Ovary (tissue), 10 donors: ENCODE results near the gene CIAPIN1. TPM values are rescaled to one million over a fixed set of nuclear protein-coding genes. Genes with fewer than 3 reads are reported as not detected.

Experiments
- DNase-seq, 5 donors: peaks; one replicate each; pipeline ENCODE4 v3.0.0-alpha.2; 2019 to 2020
- H3K27ac ChIP-seq, 2 donors: fragments of 200-600 bp; one replicate each; pipeline versions ENCODE4 v1.5.1 to v1.8.0; 2019 to 2022
- H3K27me3 ChIP-seq: fragments of 200-600 bp; one replicate; pipeline ENCODE4 v1.8.0; 2022
- H3K36me3 ChIP-seq: fragments of 200-600 bp; sonication (generic); one replicate; pipeline ENCODE4 v1.5.1; 2019
- H3K4me1 ChIP-seq: one replicate; pipeline ENCODE4 v1.8.1; 2013; ENCODE audit warnings: mild to moderate bottlenecking, moderate library complexity; ENCODE audit not compliant: insufficient read depth
- H3K4me3 ChIP-seq: fragments of 200-600 bp; sonication (generic); one replicate; pipeline ENCODE4 v1.5.1; 2017
- H3K9me3 ChIP-seq, 2 donors: fragments of 200-600 bp in 1 of 2; sonication (generic) in 1 of 2; one replicate each; pipeline versions ENCODE4 v1.5.1 to v1.8.1; 2013 to 2019; ENCODE audit warnings: mild to moderate bottlenecking in 1 of 2, moderate library complexity in 1 of 2
- EP300 ChIP-seq: sonication (generic); formaldehyde crosslinking; IDR thresholded peaks from one replicate; pipeline ENCODE4 v1.6.1; 2017; ENCODE audit warnings: antibody characterized with exemption
- POLR2A ChIP-seq: fragments of 450-650 bp; IDR thresholded peaks from one replicate; pipeline ENCODE4 v1.6.1; 2017; ENCODE audit warnings: antibody characterized with exemption, mild to moderate bottlenecking, moderate library complexity
- WGBS, 3 donors: extraction: QIAGEN DNeasy Blood & Tissue Kit in 1 of 3; methylation state at CpG; one replicate each; pipeline versions ENCODE4 v1.1.5 to v1.1.7; 2013 to 2017; 5-methylcytosine and 5-hydroxymethylcytosine counted together
- intact Hi-C, 4 donors: fragments of 100-400 bp; cut with DNase I; formaldehyde crosslinking; loops; one replicate each; pipeline versions ENCODE4 v1.11.0 to v1.15.1; 2022 to 2023
- long read RNA-seq, 3 donors: library from polyadenylated mRNA in 2 of 3; unstranded in 2 of 3; transcript quantifications; one replicate each; pipeline ENCODE4 v2.0.0 and lab custom pipeline, GENCODE V29; 2021 to 2026
- polyA plus RNA-seq, 2 donors: library from polyadenylated mRNA; stranded (reverse); fragments of 200-250 nt in 1 of 2; fragments of 350-450 nt in 1 of 2; fragmentation: Illumina TruSeq in 1 of 2; extraction: RNeasy Lipid Tissue Mini Kit (QIAGEN cat#74804) in 1 of 2; gene quantifications; one replicate each; pipeline ENCODE4 v1.2.3, GENCODE V29; 2013 to 2014
- total RNA-seq, 7 donors: library from RNA; depleted of rRNA in 2 of 7; stranded (reverse); fragments of >200 nt in 2 of 7; fragmentation: NEBNext Ultra II Directional in 3 of 7; extraction: Animal tissue kit (Norgen Biotek cat#: 25700) in 3 of 7; gene quantifications; one replicate each; pipeline versions ENCODE4 v1.1.0 to v1.2.4, GENCODE V29; 2016 to 2023
- TF ChIP-seq, protein P1 (sequence below), 3 donors: fragments of 450-650 bp in 2 of 3; fragments of 200-600 bp in 1 of 3; IDR thresholded peaks; one replicate each; pipeline versions ENCODE4 v1.5.1 to v1.8.0; 2016 to 2022; ENCODE audit warnings: antibody characterized with exemption in 3 of 3, mild to moderate bottlenecking in 1 of 3
- donor health status: DM: no; HTN: no; CAD: no; lungs with moderate emphysema.
- donor health status: DM: no; HTN: no; CAD: no.
- donor health status: Bipolar disorder and iron deficiency.
- donor health status: DM: yes; HTN: yes; CAD: no.
- donor health status: DM: no; HTN: no; CAD: no.
- donor health status: DM: yes; HTN: yes; CAD: no.

The CIAPIN1 gene
- 10 to 100 TPM in 6 of 7 donors, 1 to 10 TPM in 1; 9.2 to 33.5 (median 20.8) TPM for total RNA-seq
- 10 to 100 TPM; 16.0 to 32.8 TPM for polyA plus RNA-seq
- long read RNA-seq, donor 1, transcript CIAPIN1-209 (9 exons, 2,016 nt), result minor isoform, 22 of 279 reads
- long read RNA-seq, donor 1, transcript CIAPIN1-201 (9 exons, 2,182 nt), result major isoform, 191 of 279 reads
- long read RNA-seq, donor 1, transcript CIAPIN1-213 (8 exons, 1,559 nt), result minor isoform, 16 of 279 reads
- long read RNA-seq, donor 1, partial matches to known transcripts, result 19 of 279 reads
- long read RNA-seq, donor 1, other reads (novel, unspliced or antisense), result 31 of 279 reads
- long read RNA-seq, donor 2, transcript CIAPIN1-201 (9 exons, 2,182 nt), result major isoform, 26 of 67 reads
- long read RNA-seq, donor 2, transcript CIAPIN1-209 (9 exons, 2,016 nt), result minor isoform, 5 of 67 reads
- long read RNA-seq, donor 2, partial matches to known transcripts, result 30 of 67 reads
- long read RNA-seq, donor 2, other reads (novel, unspliced or antisense), result 0 of 67 reads
- long read RNA-seq, donor 3, transcript CIAPIN1-209 (9 exons, 2,016 nt), result minor isoform, 6 of 66 reads
- long read RNA-seq, donor 3, transcript CIAPIN1-201 (9 exons, 2,182 nt), result major isoform, 44 of 66 reads
- long read RNA-seq, donor 3, partial matches to known transcripts, result 3 of 66 reads
- long read RNA-seq, donor 3, other reads (novel, unspliced or antisense), result 10 of 66 reads

DNA sequence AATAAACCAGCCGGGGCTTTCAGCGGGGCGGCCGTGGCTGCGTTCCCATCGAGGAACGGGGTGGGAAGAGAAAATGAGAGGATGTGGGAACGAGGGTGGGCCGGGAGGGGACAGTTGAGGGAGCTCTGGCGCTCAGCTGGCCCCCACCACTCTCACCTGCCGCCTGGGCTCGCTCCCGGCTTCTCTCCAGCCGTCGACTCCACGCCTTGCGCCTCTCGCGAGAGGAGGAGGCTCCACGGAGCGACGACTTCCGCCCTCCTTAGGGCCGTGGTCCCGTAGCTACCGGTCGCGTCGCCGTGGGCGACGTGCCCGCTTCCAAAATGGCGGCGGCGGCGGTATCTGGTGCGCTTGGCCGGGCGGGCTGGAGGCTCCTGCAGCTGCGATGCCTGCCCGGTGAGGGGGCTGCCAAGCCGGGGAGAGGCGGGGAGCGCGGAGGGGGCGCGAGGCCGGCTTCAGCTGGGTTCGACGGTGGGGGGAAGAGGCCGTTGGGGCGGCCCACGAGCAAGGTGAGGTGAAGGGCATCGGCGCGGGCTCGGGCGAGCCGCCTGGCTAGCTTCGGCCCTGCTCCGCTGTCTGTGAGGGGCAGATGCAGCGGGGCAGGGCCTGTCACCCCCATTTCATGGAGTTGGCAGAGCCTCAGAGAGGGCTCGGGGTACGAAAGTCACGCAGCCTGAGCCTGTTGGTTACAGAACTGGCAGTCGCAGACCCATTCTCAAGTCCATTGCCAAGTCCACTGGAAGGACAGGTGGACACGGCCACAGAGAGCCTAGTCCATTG lies at the start of gene CIAPIN1, which contains the start of gene COQ9:
Gene CIAPIN1, minus strand, starts transcription at position 200 of the 777 bp plus-strand sequence. CDS start 6,457 bp downstream, outside the sequence.
Gene COQ9, plus strand, starts transcription at position 294 of the 777 bp plus-strand sequence. Its CDS starts 27 bp downstream, at position 321.
- H3K36me3 ChIP-seq, result no peaks in the 10 kb centered on the region
- no peaks in the 10 kb centered on the region for H3K9me3 ChIP-seq
- WGBS, 3 donors, result 0 to 1% (median 0%) methylated on average over 34 to 68 of the region's 68 CpGs
- no peaks in the 10 kb centered on the region for H3K27me3 ChIP-seq
- peaks cover 8% of the 10 kb centered on the region for H3K4me1 ChIP-seq
- TF ChIP-seq POLR2A, result peak; percentile 85
- TF ChIP-seq, protein P1, sequence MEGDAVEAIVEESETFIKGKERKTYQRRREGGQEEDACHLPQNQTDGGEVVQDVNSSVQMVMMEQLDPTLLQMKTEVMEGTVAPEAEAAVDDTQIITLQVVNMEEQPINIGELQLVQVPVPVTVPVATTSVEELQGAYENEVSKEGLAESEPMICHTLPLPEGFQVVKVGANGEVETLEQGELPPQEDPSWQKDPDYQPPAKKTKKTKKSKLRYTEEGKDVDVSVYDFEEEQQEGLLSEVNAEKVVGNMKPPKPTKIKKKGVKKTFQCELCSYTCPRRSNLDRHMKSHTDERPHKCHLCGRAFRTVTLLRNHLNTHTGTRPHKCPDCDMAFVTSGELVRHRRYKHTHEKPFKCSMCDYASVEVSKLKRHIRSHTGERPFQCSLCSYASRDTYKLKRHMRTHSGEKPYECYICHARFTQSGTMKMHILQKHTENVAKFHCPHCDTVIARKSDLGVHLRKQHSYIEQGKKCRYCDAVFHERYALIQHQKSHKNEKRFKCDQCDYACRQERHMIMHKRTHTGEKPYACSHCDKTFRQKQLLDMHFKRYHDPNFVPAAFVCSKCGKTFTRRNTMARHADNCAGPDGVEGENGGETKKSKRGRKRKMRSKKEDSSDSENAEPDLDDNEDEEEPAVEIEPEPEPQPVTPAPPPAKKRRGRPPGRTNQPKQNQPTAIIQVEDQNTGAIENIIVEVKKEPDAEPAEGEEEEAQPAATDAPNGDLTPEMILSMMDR (IDR thresholded peaks at IDR 0.05), result no peak
- peak within 1 kb of the TSS; percentile 10 to 68 for H3K27ac ChIP-seq
- intact Hi-C loops, result no loop called here
- DNase-seq, result peak; percentile 94 to 97 (median 95)
- peak within 1 kb of the TSS; percentile 81 for H3K4me3 ChIP-seq

DNA sequence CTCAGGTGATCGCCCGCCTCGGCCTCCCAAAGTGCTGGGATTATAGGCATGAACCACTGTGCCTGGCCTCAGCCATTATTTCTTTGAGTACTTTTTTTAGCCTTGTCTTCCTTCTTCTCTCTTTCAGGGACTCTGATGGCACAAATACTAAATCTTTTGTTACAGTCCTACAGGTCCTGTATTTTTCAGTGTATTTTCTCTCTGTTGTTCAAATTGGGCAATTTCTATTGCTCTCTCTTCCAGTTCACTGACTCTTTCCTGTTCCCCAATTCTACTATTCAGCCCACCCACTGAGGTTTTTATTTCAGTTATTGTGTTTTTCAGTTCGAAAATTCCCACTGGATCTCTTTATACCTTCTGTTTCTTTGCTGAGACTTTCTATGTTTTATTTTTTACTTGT lies 46.6 kb upstream of the CIAPIN1 start:
- intact Hi-C loops, result no loop called here
- no peaks in the 10 kb centered on the region for H3K36me3 ChIP-seq
- no peak overlapping the region for H3K4me3 ChIP-seq
- no peak for TF ChIP-seq POLR2A
- TF ChIP-seq, protein P1 (IDR thresholded peaks at IDR 0.05), result no peak
- TF ChIP-seq EP300, result no peak
- H3K27me3 ChIP-seq, result no peaks in the 10 kb centered on the region
- WGBS, 3 donors, result 83 to 89% (median 88%) methylated on average over 4 of the region's 4 CpGs
- no peaks in the 10 kb centered on the region for H3K4me1 ChIP-seq
- DNase-seq, result no peak
- no peaks in the 10 kb centered on the region for H3K9me3 ChIP-seq
- no peak overlapping the region for H3K27ac ChIP-seq

DNA sequence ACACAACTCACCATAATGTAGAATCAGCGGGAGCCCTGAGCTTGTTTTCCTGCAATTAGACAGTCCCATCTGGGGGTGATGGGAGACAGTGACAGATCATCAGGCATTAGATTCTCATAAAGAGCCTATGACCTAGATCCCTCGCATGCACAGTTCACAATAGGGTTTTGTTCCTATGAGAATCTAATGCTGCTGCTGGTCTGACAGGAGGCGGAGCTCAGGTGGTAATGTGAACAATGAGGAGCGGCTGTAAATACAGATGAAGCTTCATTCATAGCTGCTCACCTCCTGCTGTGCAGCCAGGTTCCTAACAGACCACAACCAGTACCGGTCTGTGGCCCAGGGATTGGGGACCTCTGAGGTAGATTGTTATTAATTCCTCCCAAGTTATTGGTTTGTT lies 42.0 kb upstream of the CIAPIN1 start:
- no peak overlapping the region for H3K4me3 ChIP-seq
- no peaks in the 10 kb centered on the region for H3K27me3 ChIP-seq
- 94 to 96% (median 95%) methylated on average over 5 of the region's 5 CpGs for WGBS, 3 donors
- no peaks in the 10 kb centered on the region for H3K9me3 ChIP-seq
- H3K27ac ChIP-seq, result no peak overlapping the region
- H3K4me1 ChIP-seq, result peaks cover 8% of the 10 kb centered on the region
- intact Hi-C loops, result no loop called here
- no peak for DNase-seq
- no peaks in the 10 kb centered on the region for H3K36me3 ChIP-seq
- TF ChIP-seq, protein P1 (IDR thresholded peaks at IDR 0.05), result no peak
- TF ChIP-seq POLR2A, result no peak
- no peak for TF ChIP-seq EP300
